Activated CD8-positive, alpha-beta memory T cell treated with anti-CD3 and anti-CD28 coated beads for 48 hours (primary cell): ENCODE data around the gene UBE3B.

ENCODE experiments used
- DNase-seq, 3 experiments: peaks; one replicate each; pipeline ENCODE4 v3.0.0-alpha.2; 2020; ENCODE audit warnings: low read depth in 2 of 3, low spot score in 2 of 3

UBE3B gene

GRCh38 chr12:109550281-109550680 is 72.8 kb downstream of the UBE3B start:
- no peak for DNase-seq

- no peak for DNase-seq
Measured at GRCh38 chr12:109551108-109551507, 73.7 kb downstream of the UBE3B start.

GRCh38 chr12:109552971-109553370 is 75.5 kb downstream of the UBE3B start:
- no peak for DNase-seq

GRCh38 chr12:109553483-109553882 is 76.0 kb downstream of the UBE3B start:
- DNase-seq = no peak

- DNase-seq = no peak
Measured at GRCh38 chr12:109553906-109554500, 76.6 kb downstream of the UBE3B start.

- DNase-seq = no peak
Measured at GRCh38 chr12:109554761-109555160, 77.3 kb downstream of the UBE3B start.

GRCh38 chr12:109555431-109556315 is 78.2 kb downstream of the UBE3B start:
- DNase-seq = no peak

GRCh38 chr12:109557200-109557599 is 79.8 kb downstream of the UBE3B start:
- DNase-seq = no peak

- no peak for DNase-seq
Measured at GRCh38 chr12:109557805-109558204, 80.4 kb downstream of the UBE3B start.

GRCh38 chr12:109558374-109559199 is 81.2 kb downstream of the UBE3B start:
- DNase-seq = no peak

GRCh38 chr12:109559200-109559505 is 81.7 kb downstream of the UBE3B start:
- DNase-seq = no peak

GRCh38 chr12:109559601-109560000 is 82.2 kb downstream of the UBE3B start:
- no peak for DNase-seq

- DNase-seq = no peak
Measured at GRCh38 chr12:109560867-109561710, 83.7 kb downstream of the UBE3B start.

- DNase-seq = no peak
Measured at GRCh38 chr12:109561711-109562030, 84.2 kb downstream of the UBE3B start.

- DNase-seq = no peak
Measured at GRCh38 chr12:109562871-109563270, 85.4 kb downstream of the UBE3B start.

- no peak for DNase-seq
Measured at GRCh38 chr12:109563291-109564284, 86.2 kb downstream of the UBE3B start.

GRCh38 chr12:109566424-109566823 is 89.0 kb downstream of the UBE3B start:
- DNase-seq = no peak

GRCh38 chr12:109567296-109567695 is 89.9 kb downstream of the UBE3B start:
- DNase-seq = no peak

GRCh38 chr12:109567967-109568366 is 90.5 kb downstream of the UBE3B start:
- no peak for DNase-seq

- no peak for DNase-seq
Measured at GRCh38 chr12:109568486-109568885, 91.1 kb downstream of the UBE3B start.
